ENCODE results near the gene CCDC170.

DNA sequence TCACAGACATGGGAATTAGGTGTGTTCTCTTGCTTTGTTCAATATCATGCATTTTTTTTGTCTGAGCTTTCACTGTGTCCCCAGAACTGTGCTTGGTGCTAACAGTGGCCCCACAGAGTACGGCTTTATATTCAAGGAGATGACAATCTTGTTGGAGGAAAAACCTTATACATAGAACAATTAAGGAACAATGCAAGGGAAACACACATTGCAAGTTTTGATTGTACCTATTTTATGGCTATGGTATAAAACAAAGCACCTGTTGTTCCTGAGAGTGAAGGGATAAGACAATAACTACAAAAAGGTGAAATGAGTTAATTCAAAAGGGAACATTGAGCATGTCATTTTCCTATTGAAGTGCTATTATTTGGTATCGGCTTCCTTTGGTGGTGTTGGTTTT lies 169.7 kb downstream of the CCDC170 start:
- TF ChIP-seq, protein P1, sequence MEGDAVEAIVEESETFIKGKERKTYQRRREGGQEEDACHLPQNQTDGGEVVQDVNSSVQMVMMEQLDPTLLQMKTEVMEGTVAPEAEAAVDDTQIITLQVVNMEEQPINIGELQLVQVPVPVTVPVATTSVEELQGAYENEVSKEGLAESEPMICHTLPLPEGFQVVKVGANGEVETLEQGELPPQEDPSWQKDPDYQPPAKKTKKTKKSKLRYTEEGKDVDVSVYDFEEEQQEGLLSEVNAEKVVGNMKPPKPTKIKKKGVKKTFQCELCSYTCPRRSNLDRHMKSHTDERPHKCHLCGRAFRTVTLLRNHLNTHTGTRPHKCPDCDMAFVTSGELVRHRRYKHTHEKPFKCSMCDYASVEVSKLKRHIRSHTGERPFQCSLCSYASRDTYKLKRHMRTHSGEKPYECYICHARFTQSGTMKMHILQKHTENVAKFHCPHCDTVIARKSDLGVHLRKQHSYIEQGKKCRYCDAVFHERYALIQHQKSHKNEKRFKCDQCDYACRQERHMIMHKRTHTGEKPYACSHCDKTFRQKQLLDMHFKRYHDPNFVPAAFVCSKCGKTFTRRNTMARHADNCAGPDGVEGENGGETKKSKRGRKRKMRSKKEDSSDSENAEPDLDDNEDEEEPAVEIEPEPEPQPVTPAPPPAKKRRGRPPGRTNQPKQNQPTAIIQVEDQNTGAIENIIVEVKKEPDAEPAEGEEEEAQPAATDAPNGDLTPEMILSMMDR (IDR thresholded peaks at IDR 0.05) = no peak
- TF ChIP-seq POLR2A (IDR thresholded peaks at IDR 0.05) (no peak), EP300 (IDR thresholded peaks at IDR 0.05) (no peak)
